BLaER1 treated with 17β-estradiol and CSF1 and Interleukin-3, amounts not matched to agents 10 nM and 100 nM (cell line): Measurements from ENCODE around the gene NKX2-8.
A peak's percentile ranks its signal among the peaks of the same experiment; 100 is the strongest.

Experiments used
- H3K27ac ChIP-seq, 11 experiments: shearing (Covaris generic); formaldehyde crosslinking; 2 replicates each; pipeline ENCODE4 v1.8.1; 2022
- H3K27me3 ChIP-seq, 11 experiments: shearing (Covaris generic); formaldehyde crosslinking; 2 replicates each; pipeline ENCODE4 v1.8.1; 2022
- H3K36me3 ChIP-seq, 11 experiments: shearing (Covaris generic); formaldehyde crosslinking; 2 replicates each; pipeline ENCODE4 v1.8.1; 2022
- H3K4me1 ChIP-seq, 10 experiments: shearing (Covaris generic); formaldehyde crosslinking; 2 replicates each; pipeline ENCODE4 v1.8.1; 2022
- H3K4me2 ChIP-seq, 11 experiments: shearing (Covaris generic); formaldehyde crosslinking; 2 replicates each; pipeline ENCODE4 v1.8.1; 2022
- H3K4me3 ChIP-seq, 10 experiments: shearing (Covaris generic); formaldehyde crosslinking; 2 replicates each; pipeline ENCODE4 v1.8.1; 2022
- H3K9ac ChIP-seq, 11 experiments: shearing (Covaris generic); formaldehyde crosslinking; 2 replicates each; pipeline ENCODE4 v1.8.1; 2022
- H3K9me3 ChIP-seq, 11 experiments: shearing (Covaris generic); formaldehyde crosslinking; replicated peaks in 1 of 11; 2 replicates each; pipeline ENCODE4 v1.8.1; 2022
- H4K20me1 ChIP-seq, 11 experiments: shearing (Covaris generic); formaldehyde crosslinking; 2 replicates each; pipeline ENCODE4 v1.8.1; 2022
- Cebpa-rat ChIP-seq, 11 experiments: shearing (Covaris generic); IDR thresholded peaks; 2 replicates each; pipeline ENCODE4 v1.8.1; 2022

NKX2-8 gene

GRCh38 chr14:36582874-36583241 is 444 bp upstream of the NKX2-8 start:
- no peak overlapping the region for H3K9ac ChIP-seq
- no peaks in the 10 kb centered on the region for H3K4me1 ChIP-seq
- TF ChIP-seq Cebpa-rat (IDR thresholded peaks at IDR 0.05), result no peak
- no peaks in the 10 kb centered on the region for H3K36me3 ChIP-seq
- H3K9me3 ChIP-seq, result peaks cover 35 to 50% (median 44%) of the 10 kb centered on the region in 11 experiments
- H3K27me3 ChIP-seq, result peaks cover 0 to 6% (median 0%) of the 10 kb centered on the region in 11 experiments; a peak in 5 of 22 replicates
- no peak overlapping the region for H3K4me2 ChIP-seq
- H4K20me1 ChIP-seq, result no peaks in the 10 kb centered on the region
- no peak overlapping the region for H3K4me3 ChIP-seq
- no peak overlapping the region for H3K27ac ChIP-seq

DNA sequence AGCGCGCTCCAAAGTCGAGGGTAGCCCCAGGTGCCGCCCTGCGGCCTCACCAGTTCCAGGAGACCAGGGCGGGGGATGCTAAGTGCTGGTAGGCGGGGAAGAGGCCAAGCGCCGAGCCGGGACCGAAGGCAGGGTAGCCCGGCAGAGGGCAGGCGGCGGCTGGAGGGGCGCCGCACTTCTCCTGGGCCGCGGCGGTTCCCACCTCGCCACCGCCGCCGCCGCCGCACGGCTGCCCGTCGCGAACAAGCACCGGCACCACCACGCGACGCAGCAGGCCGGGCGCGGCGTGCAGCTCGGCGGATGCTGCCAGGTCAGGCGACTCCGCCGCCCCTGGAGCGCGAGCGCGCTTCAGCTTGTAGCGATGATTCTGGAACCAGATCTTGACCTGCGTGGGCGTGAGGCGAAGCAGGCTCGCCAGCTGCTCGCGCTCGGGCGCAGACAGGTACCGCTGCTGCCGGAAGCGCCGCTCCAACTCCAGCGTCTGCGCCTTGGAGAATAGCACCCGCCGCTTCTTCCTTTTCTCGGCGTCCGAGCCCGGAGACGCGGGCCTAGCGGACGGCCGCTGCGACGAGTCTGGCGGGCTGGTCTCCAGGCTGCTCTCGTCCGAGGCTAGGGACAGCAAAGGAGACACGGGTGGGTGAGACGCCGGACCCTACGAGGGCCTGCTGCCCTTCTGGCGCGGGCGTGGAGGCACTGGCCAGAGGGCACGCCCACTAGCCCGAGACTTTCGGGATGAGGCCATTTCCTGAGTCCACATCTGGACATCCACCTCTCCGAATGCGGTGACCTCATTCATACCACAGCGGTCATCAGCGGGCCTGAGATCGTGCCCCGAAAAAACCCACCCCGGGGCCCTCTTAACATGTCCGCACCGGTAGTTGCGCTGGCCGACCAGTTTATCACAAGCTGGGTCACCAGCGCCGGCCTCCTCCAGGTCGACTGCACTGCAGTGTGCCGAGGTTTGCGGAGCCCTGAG is 1.3 kb downstream of the NKX2-8 start:
- no peak overlapping the region; a peak in 1 of 20 replicates for H3K4me3 ChIP-seq
- H3K27ac ChIP-seq, result no peak overlapping the region
- H3K36me3 ChIP-seq, result no peaks in the 10 kb centered on the region
- peaks cover 0 to 6% (median 0%) of the 10 kb centered on the region in 11 experiments; a peak in 5 of 22 replicates for H3K27me3 ChIP-seq
- no peaks in the 10 kb centered on the region for H3K4me1 ChIP-seq
- peaks cover 35 to 50% (median 44%) of the 10 kb centered on the region in 11 experiments for H3K9me3 ChIP-seq
- no peak overlapping the region for H3K4me2 ChIP-seq
- no peak overlapping the region for H3K9ac ChIP-seq
- H4K20me1 ChIP-seq, result no peaks in the 10 kb centered on the region
- TF ChIP-seq Cebpa-rat (IDR thresholded peaks at IDR 0.05), result no peak

DNA sequence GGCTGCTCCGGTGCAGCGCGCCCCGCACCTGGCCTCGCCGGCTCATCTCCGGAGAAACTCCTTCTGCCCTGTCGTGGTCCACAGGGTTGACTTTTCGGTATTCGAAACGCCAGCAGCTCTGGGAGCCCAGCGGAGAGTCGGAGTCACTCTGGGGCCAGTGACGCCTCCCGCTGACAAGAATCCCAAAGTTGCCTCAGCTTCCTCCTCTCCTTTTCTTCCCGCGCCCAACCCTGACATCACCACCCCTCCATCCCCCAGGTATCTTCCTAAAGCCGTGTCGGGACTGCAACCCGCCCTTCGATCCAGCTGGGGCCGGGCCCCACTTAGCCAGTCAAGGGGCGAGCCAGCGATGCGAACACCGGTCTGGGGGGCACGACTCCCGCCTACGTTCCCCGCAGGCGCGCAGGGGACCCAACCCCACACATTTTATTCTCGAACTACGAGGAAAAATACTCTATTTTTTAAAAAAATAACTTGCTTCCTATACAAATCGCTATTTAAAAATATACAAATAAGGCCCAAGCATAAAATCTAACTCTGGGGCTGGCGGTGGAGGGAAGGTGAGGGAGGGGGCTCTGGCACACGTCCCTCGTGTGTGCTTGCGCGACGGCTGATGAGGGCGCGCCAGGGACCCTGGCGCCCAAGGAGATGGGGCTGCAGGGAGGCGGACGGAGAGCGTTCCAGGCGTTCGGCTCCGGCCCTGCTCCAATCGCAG is 2.1 kb downstream of the NKX2-8 start:
- H3K27me3 ChIP-seq, result peaks cover 0 to 6% (median 0%) of the 10 kb centered on the region in 11 experiments; a peak in 5 of 22 replicates
- no peak for TF ChIP-seq Cebpa-rat (IDR thresholded peaks at IDR 0.05)
- no peak overlapping the region for H3K9ac ChIP-seq
- no peak overlapping the region for H3K4me3 ChIP-seq
- no peak overlapping the region for H3K27ac ChIP-seq
- H3K4me2 ChIP-seq, result no peak overlapping the region
- H4K20me1 ChIP-seq, result no peaks in the 10 kb centered on the region
- H3K4me1 ChIP-seq, result no peaks in the 10 kb centered on the region
- no peaks in the 10 kb centered on the region for H3K36me3 ChIP-seq
- H3K9me3 ChIP-seq, result peaks cover 35 to 50% (median 44%) of the 10 kb centered on the region in 11 experiments

- Histone ChIP-seq H3K4me3 (no peak overlapping the region), H3K9me3 (peaks cover 35 to 50% (median 44%) of the 10 kb centered on the region in 11 experiments), H3K4me1 (no peaks in the 10 kb centered on the region), H3K36me3 (no peaks in the 10 kb centered on the region), H3K9ac (no peak overlapping the region), H3K27me3 (peaks cover 0 to 6% (median 0%) of the 10 kb centered on the region in 11 experiments; a peak in 5 of 22 replicates), H3K4me2 (no peak overlapping the region), H4K20me1 (no peaks in the 10 kb centered on the region), H3K27ac (no peak overlapping the region)
- no peak for TF ChIP-seq Cebpa-rat (IDR thresholded peaks at IDR 0.05)
Observed at GRCh38 chr14:36579573-36580140, 2.8 kb downstream of the NKX2-8 start.

- Histone ChIP-seq H3K9me3 (peaks cover 35 to 46% (median 42%) of the 10 kb centered on the region in 11 experiments), H3K9ac (no peak overlapping the region), H4K20me1 (no peaks in the 10 kb centered on the region), H3K4me2 (no peak overlapping the region), H3K27me3 (peaks cover 0 to 6% (median 0%) of the 10 kb centered on the region in 11 experiments; a peak in 5 of 22 replicates), H3K4me3 (no peak overlapping the region), H3K4me1 (no peaks in the 10 kb centered on the region), H3K27ac (no peak overlapping the region), H3K36me3 (no peaks in the 10 kb centered on the region)
- no peak for TF ChIP-seq Cebpa-rat (IDR thresholded peaks at IDR 0.05)
Observed at GRCh38 chr14:36579001-36579555, 3.3 kb downstream of the NKX2-8 start.

DNA sequence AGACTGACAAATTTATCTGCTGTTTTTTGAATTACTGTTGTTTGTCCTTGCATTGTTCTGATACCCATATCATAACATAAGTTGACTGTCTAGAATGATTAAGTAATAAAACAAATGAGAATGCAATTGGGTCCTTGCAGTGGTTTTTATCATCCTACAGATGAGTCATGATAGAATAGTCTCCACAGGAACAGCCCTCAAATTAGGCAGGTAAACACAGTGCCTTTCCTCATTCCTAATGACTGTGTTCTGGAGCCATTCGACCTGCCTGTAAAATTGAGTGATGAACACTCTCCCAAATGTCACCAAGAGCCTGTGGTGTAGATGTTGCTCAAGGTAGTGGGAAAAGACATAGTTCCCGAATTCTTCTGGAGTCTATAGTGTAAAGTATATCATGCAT is 12.3 kb downstream of the NKX2-8 start:
- Histone ChIP-seq H3K27ac (no peak overlapping the region), H3K4me3 (no peak overlapping the region), H3K4me2 (no peak overlapping the region), H3K36me3 (no peaks in the 10 kb centered on the region), H3K27me3 (no peaks in the 10 kb centered on the region), H3K9me3 (no peaks in the 10 kb centered on the region), H3K9ac (no peak overlapping the region), H4K20me1 (no peaks in the 10 kb centered on the region), H3K4me1 (no peaks in the 10 kb centered on the region)
- no peak for TF ChIP-seq Cebpa-rat (IDR thresholded peaks at IDR 0.05)

DNA sequence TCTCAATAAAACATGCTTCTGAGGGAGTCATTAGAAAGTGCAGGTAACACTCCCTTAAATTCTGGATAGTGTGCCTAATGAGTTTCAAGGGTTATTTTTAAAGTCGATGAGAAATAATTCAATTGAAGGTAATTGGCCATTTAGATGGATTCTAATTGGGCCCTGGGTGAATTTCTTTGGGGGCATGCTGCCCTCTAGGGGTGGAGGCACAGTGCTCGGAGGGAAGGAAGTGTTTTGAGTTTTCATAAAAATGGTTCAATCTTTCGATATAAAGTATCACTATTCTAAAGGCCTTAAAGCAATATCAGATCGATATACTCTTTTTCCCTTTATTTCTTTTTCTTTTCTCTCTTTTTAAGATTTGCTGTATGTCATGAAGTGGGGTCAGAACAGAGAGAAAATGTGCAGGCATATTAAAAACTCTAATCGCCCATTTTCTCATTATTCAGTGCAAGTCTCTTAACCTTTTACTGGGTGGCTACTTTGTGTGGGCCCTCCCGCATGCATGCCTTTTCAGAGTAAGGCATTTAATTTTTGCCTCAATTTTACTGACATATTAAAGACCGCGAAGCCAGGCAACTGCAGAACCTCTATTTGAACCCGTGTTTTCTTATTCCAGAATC is 25.5 kb downstream of the NKX2-8 start:
- Histone ChIP-seq H3K9ac (no peak overlapping the region), H3K4me1 (no peaks in the 10 kb centered on the region), H3K4me3 (no peak overlapping the region), H3K27me3 (no peaks in the 10 kb centered on the region), H3K27ac (no peak overlapping the region), H3K9me3 (no peaks in the 10 kb centered on the region), H3K36me3 (no peaks in the 10 kb centered on the region), H3K4me2 (no peak overlapping the region), H4K20me1 (no peaks in the 10 kb centered on the region)
- no peak for TF ChIP-seq Cebpa-rat (IDR thresholded peaks at IDR 0.05)

DNA sequence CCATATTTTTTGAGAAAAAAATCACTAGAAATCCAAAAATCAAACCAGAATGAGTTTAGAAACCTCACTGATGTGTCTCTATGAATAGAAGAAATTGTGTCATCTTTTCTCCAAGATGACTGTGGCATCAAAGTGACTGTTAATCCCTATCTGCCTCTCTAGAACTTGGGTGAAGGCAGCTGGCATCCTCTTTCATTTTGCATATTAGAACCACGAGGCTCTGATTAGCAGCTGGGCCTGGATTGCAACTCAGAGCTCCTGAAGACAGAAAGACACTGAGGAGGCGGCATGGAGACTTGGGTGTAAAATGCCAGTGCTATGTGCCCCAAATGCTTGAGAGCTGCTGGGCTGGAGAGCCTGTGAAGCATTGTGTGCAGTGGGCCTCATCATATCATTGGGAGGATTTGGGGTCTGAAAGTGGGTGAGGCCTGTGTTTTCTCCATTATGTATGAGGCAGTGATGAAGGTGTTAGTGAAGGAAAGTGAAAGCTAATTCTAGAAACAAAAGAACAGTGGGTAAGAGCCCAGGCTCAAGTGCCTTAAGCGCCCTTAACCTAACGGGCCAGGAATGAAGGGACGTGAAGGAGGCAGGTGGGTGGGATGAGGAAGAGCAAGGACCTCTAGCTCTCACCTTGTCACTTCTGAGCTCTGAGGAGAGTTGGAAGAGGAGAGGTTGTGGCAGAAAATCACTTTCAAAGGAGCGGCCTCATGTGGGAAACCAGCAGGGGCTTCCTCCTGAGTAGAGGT is 26.2 kb downstream of the NKX2-8 start:
- Histone ChIP-seq H3K4me2 (no peak overlapping the region), H4K20me1 (no peaks in the 10 kb centered on the region)

More for the DNA sequence above, 26.2 kb downstream of the NKX2-8 start:
- no peak for TF ChIP-seq Cebpa-rat (IDR thresholded peaks at IDR 0.05)
- Histone ChIP-seq H3K27me3 (no peaks in the 10 kb centered on the region), H3K36me3 (no peaks in the 10 kb centered on the region), H3K27ac (no peak overlapping the region), H3K4me1 (no peaks in the 10 kb centered on the region), H3K4me3 (no peak overlapping the region), H3K9ac (0 out of 22 replicates have a peak overlapping the region, but pooled peaks of 1 of the 11 experiments have one; percentile 1), H3K9me3 (no peaks in the 10 kb centered on the region)
